GM19467 (cell line): Measurements from ENCODE around the gene CCDC178.
"Not testable (repeated sequence)": the region's sequence is repeated elsewhere in the genome, so short reads cannot be mapped to it uniquely, and the experiment has no call there.

ENCODE experiments used
- ATAC-seq: cut with Tn5 transposase; IDR thresholded peaks from one replicate; pipeline ENCODE4 v1.9.1; 2021; ENCODE audit warnings: mild to moderate bottlenecking, moderate library complexity; ENCODE audit not compliant: unreplicated experiment

The CCDC178 gene

GRCh38 chr18:33231474-33232317, 208.8 kb downstream of the CCDC178 start:
- peak; percentile 94 for ATAC-seq

GRCh38 chr18:33212363-33212762, 228.2 kb downstream of the CCDC178 start:
- ATAC-seq: no peak

- ATAC-seq: no peak
Observed at GRCh38 chr18:33210575-33211189, 229.8 kb downstream of the CCDC178 start.

GRCh38 chr18:33205777-33206176, 234.7 kb downstream of the CCDC178 start:
- no peak for ATAC-seq

- ATAC-seq: no peak
Observed at GRCh38 chr18:33201509-33201926, 239.0 kb downstream of the CCDC178 start.

GRCh38 chr18:33195795-33196194, 244.7 kb downstream of the CCDC178 start:
- no peak for ATAC-seq

- no peak for ATAC-seq
Observed at GRCh38 chr18:33194793-33195192, 245.7 kb downstream of the CCDC178 start.

GRCh38 chr18:33184958-33185357, 255.6 kb downstream of the CCDC178 start:
- no peak for ATAC-seq

GRCh38 chr18:33184175-33184574, 256.3 kb downstream of the CCDC178 start:
- ATAC-seq: no peak

- no peak for ATAC-seq
Observed at GRCh38 chr18:33183136-33183535, 257.4 kb downstream of the CCDC178 start.

GRCh38 chr18:33181016-33181415, 259.5 kb downstream of the CCDC178 start:
- no peak for ATAC-seq

GRCh38 chr18:33169218-33169617, 271.3 kb downstream of the CCDC178 start:
- no peak for ATAC-seq

- ATAC-seq: not testable (repeated sequence)
Observed at GRCh38 chr18:33164121-33164520, 276.4 kb downstream of the CCDC178 start.

GRCh38 chr18:33161131-33161530, 279.4 kb downstream of the CCDC178 start:
- ATAC-seq: no peak

- ATAC-seq: no peak
Observed at GRCh38 chr18:33159151-33159550, 281.4 kb downstream of the CCDC178 start.

- ATAC-seq: no peak
Observed at GRCh38 chr18:33157893-33158292, 282.6 kb downstream of the CCDC178 start.

- ATAC-seq: no peak
Observed at GRCh38 chr18:33156906-33157470, 283.5 kb downstream of the CCDC178 start.

GRCh38 chr18:33154049-33154448, 286.5 kb downstream of the CCDC178 start:
- ATAC-seq: no peak

- no peak for ATAC-seq
Observed at GRCh38 chr18:33152376-33152775, 288.1 kb downstream of the CCDC178 start.

GRCh38 chr18:33147811-33148210, 292.7 kb downstream of the CCDC178 start:
- ATAC-seq: not testable (repeated sequence)

- no peak for ATAC-seq
Observed at GRCh38 chr18:33146014-33146413, 294.5 kb downstream of the CCDC178 start.
